ENCODE data around the gene ETFB. TPM values are rescaled to one million over a fixed set of nuclear protein-coding genes. Genes with fewer than 3 reads are reported as not detected.

ETFB gene
- total RNA-seq, 2 donors from 2014 or later, result 32.7 to 56.5 TPM

GRCh38 chr19:51337141-51337860 is 28.9 kb downstream of the ETFB start:
- Histone ChIP-seq H3K27ac (no peak overlapping the region), H3K4me3 (no peak overlapping the region), H3K36me3 (no peaks in the 10 kb centered on the region), H3K4me1 (ENCODE audit: control insufficient read depth in 1 of 2, low read depth in 2 of 2) (peaks cover 0 to 18% of the 10 kb centered on the region in 2 donors), H3K9me3 (no peaks in the 10 kb centered on the region), H3K27me3 (replicated peaks; ENCODE audit: insufficient read depth) (no peaks in the 10 kb centered on the region)
- no peak for DNase-seq (ENCODE audit: low spot score)
- ATAC-seq (ENCODE audit: insufficient number of reproducible peaks, low FRiP score, low read depth), result no peak
- no peak for TF ChIP-seq CTCF (IDR thresholded peaks at IDR 0.05)

- ATAC-seq (ENCODE audit: insufficient number of reproducible peaks, low FRiP score, low read depth), result no peak
- DNase-seq (ENCODE audit: low spot score), result no peak
- H3K27ac ChIP-seq, result no peak overlapping the region
- no peak for TF ChIP-seq CTCF (IDR thresholded peaks at IDR 0.05)
- H3K9me3 ChIP-seq, result no peaks in the 10 kb centered on the region
- H3K4me1 ChIP-seq (ENCODE audit: control insufficient read depth in 1 of 2, low read depth in 2 of 2), result peaks cover 0 to under 1% of the 10 kb centered on the region in 2 donors
- H3K4me3 ChIP-seq, result no peak overlapping the region
- no peaks in the 10 kb centered on the region for H3K36me3 ChIP-seq
- no peaks in the 10 kb centered on the region for H3K27me3 ChIP-seq (replicated peaks; ENCODE audit: insufficient read depth)
These were observed 32.2 kb downstream of the ETFB start for GRCh38 chr19:51333836-51334460.

- Histone ChIP-seq H3K36me3 (no peaks in the 10 kb centered on the region), H3K27me3 (replicated peaks; ENCODE audit: insufficient read depth) (no peaks in the 10 kb centered on the region), H3K4me1 (ENCODE audit: control insufficient read depth in 1 of 2, low read depth in 2 of 2) (no peaks in the 10 kb centered on the region), H3K27ac (no peak overlapping the region), H3K4me3 (no peak overlapping the region), H3K9me3 (no peaks in the 10 kb centered on the region)
- ATAC-seq (ENCODE audit: insufficient number of reproducible peaks, low FRiP score, low read depth) (no peak), DNase-seq (ENCODE audit: low spot score) (no peak)
- TF ChIP-seq CTCF (IDR thresholded peaks at IDR 0.05), result no peak
These were observed 34.5 kb downstream of the ETFB start for GRCh38 chr19:51331716-51332115.

- Histone ChIP-seq H3K27me3 (replicated peaks; ENCODE audit: insufficient read depth) (no peaks in the 10 kb centered on the region), H3K9me3 (no peaks in the 10 kb centered on the region), H3K27ac (no peak overlapping the region), H3K36me3 (no peaks in the 10 kb centered on the region), H3K4me1 (ENCODE audit: control insufficient read depth in 1 of 2, low read depth in 2 of 2) (no peaks in the 10 kb centered on the region), H3K4me3 (no peak overlapping the region)
- TF ChIP-seq CTCF (IDR thresholded peaks at IDR 0.05), result no peak
- no peak for DNase-seq (ENCODE audit: low spot score)
- ATAC-seq (ENCODE audit: insufficient number of reproducible peaks, low FRiP score, low read depth), result no peak
These were observed 35.0 kb downstream of the ETFB start for GRCh38 chr19:51331193-51331592.

DNA sequence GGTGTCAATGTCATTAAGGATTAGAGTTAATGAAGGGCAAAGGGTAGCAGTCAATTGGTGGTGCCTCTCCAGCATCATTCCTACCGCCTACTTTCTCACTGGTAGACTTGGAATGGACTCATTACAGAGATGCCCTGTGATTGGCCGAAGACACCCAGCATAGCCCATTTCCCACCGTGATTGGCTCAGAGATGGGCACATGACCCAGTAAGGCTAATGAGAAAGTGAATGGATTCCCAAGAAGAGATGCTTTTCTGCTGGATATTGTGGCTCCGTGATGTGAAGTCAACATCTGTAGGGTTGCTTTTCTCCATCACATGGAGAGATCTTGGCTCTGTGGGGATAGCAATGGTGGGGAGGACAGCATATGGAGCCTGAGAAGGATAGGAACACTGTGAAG is 35.8 kb downstream of the ETFB start:
- Histone ChIP-seq H3K27me3 (replicated peaks; ENCODE audit: insufficient read depth) (no peaks in the 10 kb centered on the region), H3K4me3 (no peak overlapping the region), H3K9me3 (no peaks in the 10 kb centered on the region), H3K36me3 (no peaks in the 10 kb centered on the region), H3K4me1 (ENCODE audit: control insufficient read depth in 1 of 2, low read depth in 2 of 2) (no peaks in the 10 kb centered on the region), H3K27ac (no peak overlapping the region)
- ATAC-seq (ENCODE audit: insufficient number of reproducible peaks, low FRiP score, low read depth) (no peak), DNase-seq (ENCODE audit: low spot score) (no peak)
- TF ChIP-seq CTCF (IDR thresholded peaks at IDR 0.05), result no peak
